Measurements from ENCODE around the gene SPOCD1.

GRCh38 chr1:31756578-31756977, 59.2 kb downstream of the SPOCD1 start:
- no peak for TF ChIP-seq CTCF (conservative IDR thresholded peaks at IDR 0.05; ENCODE audit: low read length)
- no peak for TF ChIP-seq EZH2phosphoT487 (IDR thresholded peaks at IDR 0.05; ENCODE audit: borderline replicate concordance)
